Neuronal stem cell (in vitro differentiated cells): ENCODE data around the gene TMC1.

Experiments used
- DNase-seq: peaks from one replicate; pipeline ENCODE4 v3.0.0-alpha.2; 2013; ENCODE audit warnings: low spot score
- H2AFZ ChIP-seq: one replicate; pipeline ENCODE4 v1.6.1; 2013; ENCODE audit warnings: mild to moderate bottlenecking, low read length, inconsistent platforms
- H2AK5ac ChIP-seq: 2 replicates; pipeline ENCODE4 v1.6.1; 2013; ENCODE audit warnings: low read depth, mild to moderate bottlenecking, inconsistent platforms, low read length, moderate library complexity, mixed read lengths
- H2BK120ac ChIP-seq: 2 replicates; pipeline ENCODE4 v1.6.1; 2013; ENCODE audit warnings: low read depth, mild to moderate bottlenecking, inconsistent platforms, low read length, moderate library complexity, mixed read lengths
- H2BK12ac ChIP-seq: one replicate; pipeline ENCODE4 v1.6.1; 2013; ENCODE audit warnings: low read length, inconsistent platforms
- H2BK15ac ChIP-seq: 2 replicates; pipeline ENCODE4 v1.6.1; 2013; ENCODE audit warnings: mild to moderate bottlenecking, low read length, inconsistent platforms, mixed read lengths
- H2BK5ac ChIP-seq: one replicate; pipeline ENCODE4 v1.6.1; 2013; ENCODE audit warnings: inconsistent platforms, mild to moderate bottlenecking, low read length, moderate library complexity
- H3K14ac ChIP-seq: one replicate; pipeline ENCODE4 v1.6.1; 2013; ENCODE audit warnings: low read length, inconsistent platforms
- H3K18ac ChIP-seq: 2 replicates; pipeline ENCODE4 v1.6.1; 2013; ENCODE audit warnings: low read length, inconsistent platforms
- H3K23ac ChIP-seq: 2 replicates; pipeline ENCODE4 v1.6.1; 2013; ENCODE audit warnings: low read depth, mild to moderate bottlenecking, mixed read lengths, low read length, inconsistent platforms; ENCODE audit not compliant: poor library complexity
- H3K27ac ChIP-seq: replicated peaks from 3 replicates; pipeline ENCODE4 v1.5.1; 2013; ENCODE audit warnings: low read length, inconsistent platforms
- H3K27me3 ChIP-seq, 3 experiments: 2 replicates each; pipeline ENCODE4 v1.6.1; 2013; ENCODE audit warnings: low read length in 3 of 3, mild to moderate bottlenecking in 2 of 3, inconsistent platforms in 1 of 3, low read depth in 1 of 3, mixed read lengths in 1 of 3, moderate library complexity in 1 of 3; ENCODE audit not compliant: control insufficient read depth in 3 of 3, insufficient read depth in 3 of 3
- H3K36me3 ChIP-seq, 2 donors: replicated peaks in 1 of 2; 2 replicates each; pipeline ENCODE4 v1.6.1; 2013; ENCODE audit warnings: low read length in 2 of 2; ENCODE audit not compliant: control insufficient read depth in 2 of 2, insufficient read depth in 2 of 2
- H3K4ac ChIP-seq: 2 replicates; pipeline ENCODE4 v1.6.1; 2013; ENCODE audit warnings: inconsistent platforms, mild to moderate bottlenecking, low read length, moderate library complexity
- H3K4me1 ChIP-seq, 2 donors: 1 replicate in 1 of 2; 2 replicates in 1 of 2; pipeline ENCODE4 v1.6.1; 2013; ENCODE audit warnings: low read length in 2 of 2, low read depth in 1 of 2; ENCODE audit not compliant: control insufficient read depth in 2 of 2, insufficient read depth in 1 of 2
- H3K4me2 ChIP-seq: one replicate; pipeline ENCODE4 v1.6.1; 2013; ENCODE audit warnings: mild to moderate bottlenecking, low read length, inconsistent platforms; ENCODE audit not compliant: insufficient read depth, poor library complexity, severe bottlenecking
- H3K4me3 ChIP-seq, 2 donors: 2 replicates each; pipeline ENCODE4 v1.5.1; 2013; ENCODE audit warnings: low read length in 2 of 2, mild to moderate bottlenecking in 2 of 2, inconsistent platforms in 1 of 2, moderate library complexity in 1 of 2
- H3K79me1 ChIP-seq: one replicate; pipeline ENCODE4 v1.6.1; 2013; ENCODE audit warnings: low read depth, mild to moderate bottlenecking, inconsistent platforms, low read length, moderate library complexity
- H3K9ac ChIP-seq: one replicate; pipeline ENCODE4 v1.6.1; 2013; ENCODE audit warnings: mild to moderate bottlenecking, low read depth, low read length, inconsistent platforms; ENCODE audit not compliant: poor library complexity
- H3K9me3 ChIP-seq, 2 donors: replicated peaks in 1 of 2; 2 replicates each; pipeline versions ENCODE3 to v1.6.1; 2013; ENCODE audit warnings: low read length in 2 of 2, mild to moderate bottlenecking in 2 of 2, inconsistent platforms in 1 of 2, low read depth in 1 of 2, mixed read lengths in 1 of 2, moderate library complexity in 1 of 2; ENCODE audit not compliant: control insufficient read depth in 2 of 2, insufficient read depth in 1 of 2
- H4K8ac ChIP-seq: one replicate; pipeline ENCODE4 v1.6.1; 2013; ENCODE audit warnings: low read depth, mild to moderate bottlenecking, inconsistent platforms, low read length, moderate library complexity
- H4K91ac ChIP-seq: one replicate; pipeline ENCODE4 v1.6.1; 2013; ENCODE audit warnings: low read length, low read depth, mild to moderate bottlenecking, inconsistent platforms; ENCODE audit not compliant: poor library complexity
- WGBS, 2 donors: extraction: QIAGEN DNeasy Blood & Tissue Kit; methylation state at CpG; one replicate each; pipeline ENCODE4 v1.1.7; 2013; ENCODE audit warnings: missing lambda C conversion rate in 2 of 2, mixed read lengths in 1 of 2; ENCODE audit not compliant: insufficient read length in 2 of 2, insufficient replicate concordance in 1 of 2; ENCODE audit errors: extremely low coverage in 2 of 2; 5-methylcytosine and 5-hydroxymethylcytosine counted together

Gene TMC1

DNA sequence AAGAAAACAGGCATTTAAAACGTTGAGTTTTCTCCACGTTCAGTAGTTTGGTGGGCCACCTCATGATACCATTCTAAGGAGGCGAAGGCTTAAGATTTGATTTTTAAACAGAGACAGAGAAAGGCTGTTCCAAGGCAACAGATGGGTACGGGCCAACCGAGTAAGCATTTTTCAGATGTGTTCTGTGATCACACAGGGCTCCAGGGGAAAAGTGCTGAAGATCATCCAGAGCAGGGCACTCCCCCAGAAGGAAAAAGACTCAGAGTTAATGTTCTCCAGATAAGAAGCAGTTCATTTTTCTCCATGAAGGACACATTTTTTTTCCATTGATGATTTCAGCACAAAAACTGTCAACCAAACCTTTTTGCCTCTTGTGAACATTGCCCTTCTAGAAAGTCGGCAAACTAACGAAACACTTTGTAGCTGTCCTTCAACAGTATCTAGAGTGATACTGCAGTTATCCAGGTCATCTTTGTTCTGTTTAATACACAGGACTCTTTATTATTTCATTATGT is 292.7 kb downstream of the TMC1 start:
- no peak overlapping the region for H2AFZ ChIP-seq
- no peaks in the 10 kb centered on the region for H3K36me3 ChIP-seq
- no peak overlapping the region for H3K14ac ChIP-seq
- no peak overlapping the region for H3K4me2 ChIP-seq
- H3K9ac ChIP-seq = no peak overlapping the region
- H3K4ac ChIP-seq = no peak overlapping the region
- no peak overlapping the region for H2BK12ac ChIP-seq
- H3K4me3 ChIP-seq = no peak overlapping the region
- H3K23ac ChIP-seq = no peak overlapping the region
- no peaks in the 10 kb centered on the region for H3K79me1 ChIP-seq
- H3K18ac ChIP-seq = no peak overlapping the region
- no peak overlapping the region for H2BK5ac ChIP-seq
- H3K27me3 ChIP-seq = no peaks in the 10 kb centered on the region
- H3K4me1 ChIP-seq = no peaks in the 10 kb centered on the region
- no peak overlapping the region for H2AK5ac ChIP-seq
- no CpG with 5 or more reads among the region's 7 CpGs for WGBS, 2 donors
- no peak overlapping the region for H3K27ac ChIP-seq
- H2BK120ac ChIP-seq = no peak overlapping the region
- no peaks in the 10 kb centered on the region for H3K9me3 ChIP-seq
- no peak overlapping the region for H2BK15ac ChIP-seq
- no peak for DNase-seq
- no peak overlapping the region for H4K8ac ChIP-seq
- H4K91ac ChIP-seq = no peak overlapping the region

DNA sequence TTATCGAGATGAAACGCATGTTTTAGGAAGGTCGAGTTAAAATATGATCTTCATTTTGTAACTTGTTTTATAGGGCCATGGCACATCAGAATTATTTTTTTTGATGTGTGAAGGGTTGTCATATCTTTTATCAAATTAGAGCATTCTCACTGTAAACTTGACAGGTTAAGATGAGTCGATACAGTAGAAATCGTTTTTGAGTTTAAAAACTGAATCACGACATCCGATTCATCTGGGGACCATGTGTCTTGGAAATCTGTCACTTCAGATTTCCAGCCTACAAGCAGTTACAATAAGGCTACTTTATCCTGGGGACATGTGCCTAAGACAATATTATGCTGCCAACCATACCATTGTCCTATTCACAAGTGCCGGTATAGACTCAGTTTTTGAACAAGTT is 295.3 kb downstream of the TMC1 start:
- Histone ChIP-seq H3K4ac (no peak overlapping the region), H3K36me3 (no peaks in the 10 kb centered on the region), H2AK5ac (no peak overlapping the region), H3K4me1 (no peaks in the 10 kb centered on the region), H3K23ac (no peak overlapping the region), H4K8ac (no peak overlapping the region), H2AFZ (no peak overlapping the region), H3K9me3 (no peaks in the 10 kb centered on the region), H3K18ac (no peak overlapping the region), H2BK120ac (no peak overlapping the region), H3K4me2 (no peak overlapping the region), H4K91ac (no peak overlapping the region), H3K4me3 (no peak overlapping the region), H2BK15ac (no peak overlapping the region), H2BK12ac (no peak overlapping the region), H3K14ac (no peak overlapping the region), H3K79me1 (no peaks in the 10 kb centered on the region), H3K9ac (no peak overlapping the region), H3K27ac (no peak overlapping the region), H3K27me3 (no peaks in the 10 kb centered on the region), H2BK5ac (no peak overlapping the region)
- no peak for DNase-seq
- no CpG with 5 or more reads among the region's 8 CpGs for WGBS, 2 donors

DNA sequence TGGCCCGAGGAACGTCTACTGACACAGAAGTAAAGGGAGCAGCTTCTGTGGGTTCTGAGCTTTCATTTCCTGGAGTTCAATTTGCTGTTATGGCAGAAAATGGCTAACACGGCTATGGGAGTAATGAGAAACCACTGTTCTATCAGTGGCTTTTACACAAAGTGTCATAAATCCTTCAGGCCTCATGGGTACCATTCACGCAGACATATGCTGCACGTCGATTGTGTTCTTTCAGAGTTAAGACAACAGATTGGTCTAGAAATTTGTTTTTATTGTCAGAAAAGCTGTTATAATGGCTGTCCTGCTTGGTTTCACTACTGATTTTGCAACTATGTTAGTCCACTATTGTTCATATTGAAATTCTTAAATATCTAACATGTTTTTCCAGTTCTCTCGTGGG is 296.0 kb downstream of the TMC1 start:
- Histone ChIP-seq H2AFZ (no peak overlapping the region), H2BK5ac (no peak overlapping the region), H3K79me1 (no peaks in the 10 kb centered on the region), H3K4me2 (no peak overlapping the region), H2BK12ac (no peak overlapping the region), H3K4me1 (no peaks in the 10 kb centered on the region), H2BK120ac (no peak overlapping the region), H3K9me3 (no peaks in the 10 kb centered on the region), H2BK15ac (no peak overlapping the region), H3K4ac (no peak overlapping the region), H3K23ac (no peak overlapping the region), H3K27ac (no peak overlapping the region), H3K4me3 (no peak overlapping the region), H3K14ac (no peak overlapping the region), H4K91ac (no peak overlapping the region), H3K18ac (no peak overlapping the region), H4K8ac (no peak overlapping the region), H3K36me3 (no peaks in the 10 kb centered on the region), H3K9ac (no peak overlapping the region), H3K27me3 (no peaks in the 10 kb centered on the region), H2AK5ac (no peak overlapping the region)
- DNase-seq = no peak
- no CpG with 5 or more reads among the region's 7 CpGs for WGBS, 2 donors

DNA sequence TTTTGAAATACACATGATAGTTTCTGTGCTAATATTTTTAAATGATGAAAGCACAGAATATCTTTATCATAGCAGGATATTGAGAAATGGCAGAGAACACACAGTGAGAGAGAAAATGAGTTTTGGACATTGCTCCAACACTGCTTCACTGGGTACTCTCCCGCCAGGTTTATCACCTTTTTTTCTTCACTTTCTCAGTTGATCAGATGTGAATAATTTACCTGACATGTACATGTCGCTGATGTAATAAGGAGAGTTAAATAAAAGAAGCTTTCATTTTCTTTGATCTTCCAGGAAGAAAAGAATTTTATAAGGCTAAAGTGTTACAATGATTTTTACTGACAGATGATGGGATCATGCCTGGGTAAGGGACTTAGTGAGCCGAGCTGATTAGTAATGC is 297.0 kb downstream of the TMC1 start:
- Histone ChIP-seq H2AK5ac (no peak overlapping the region), H4K91ac (no peak overlapping the region), H2BK120ac (no peak overlapping the region), H4K8ac (no peak overlapping the region), H3K9ac (no peak overlapping the region), H2BK5ac (no peak overlapping the region), H3K36me3 (no peaks in the 10 kb centered on the region), H3K4me1 (no peaks in the 10 kb centered on the region), H3K14ac (no peak overlapping the region), H3K4me3 (no peak overlapping the region), H2BK12ac (no peak overlapping the region), H2AFZ (no peak overlapping the region), H3K27me3 (no peaks in the 10 kb centered on the region), H3K23ac (no peak overlapping the region), H3K27ac (no peak overlapping the region), H3K4me2 (no peak overlapping the region), H3K4ac (no peak overlapping the region), H3K18ac (no peak overlapping the region), H3K9me3 (no peaks in the 10 kb centered on the region), H3K79me1 (no peaks in the 10 kb centered on the region), H2BK15ac (no peak overlapping the region)
- no CpG with 5 or more reads among the region's 3 CpGs for WGBS, 2 donors
- no peak for DNase-seq
